ENCODE data around the gene PTPRN2.

- no peak for TF ChIP-seq CTCF (IDR thresholded peaks at IDR 0.05)
- no peak for TF ChIP-seq ZFX (IDR thresholded peaks at IDR 0.05; ENCODE audit: borderline replicate concordance)
These were observed 538.4 kb downstream of the PTPRN2 start for GRCh38 chr7:158049271-158049670.
